ENCODE data around the gene QSER1.
"Not testable (repeated sequence)": the region's sequence is repeated elsewhere in the genome, so short reads cannot be mapped to it uniquely, and the experiment has no call there.

Gene QSER1

DNA sequence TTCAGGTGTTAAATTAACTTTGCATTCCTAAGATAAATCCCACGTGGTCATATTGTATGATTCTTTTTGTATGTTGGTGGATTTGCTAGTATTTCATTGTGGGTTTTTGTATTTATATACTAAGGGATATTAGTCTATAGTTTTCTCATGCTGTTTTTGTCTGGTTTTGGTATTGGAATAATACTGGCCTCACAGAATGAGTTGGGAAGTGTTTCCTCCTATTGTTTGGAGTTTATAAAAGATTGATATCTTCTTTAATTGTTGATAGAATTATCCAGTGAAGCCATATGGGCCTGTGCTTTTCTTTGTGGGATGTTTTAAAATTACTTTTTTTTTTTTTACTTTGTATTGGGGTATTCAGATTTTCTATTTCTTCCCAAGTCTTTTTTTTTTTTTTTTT lies 59.8 kb downstream of the QSER1 start:
- no peaks in the 10 kb centered on the region for H3K4me1 ChIP-seq (ENCODE audit: control insufficient read depth, insufficient read depth, low read length)
- H3K27ac ChIP-seq (ENCODE audit: low read length): no peak overlapping the region
- no peaks in the 10 kb centered on the region; the same call in 1 of the 2 replicates for H3K36me3 ChIP-seq (ENCODE audit: control insufficient read depth, insufficient read depth, low read length)
- H3K4me3 ChIP-seq (ENCODE audit: low read length): no peak overlapping the region
- H3K9me3 ChIP-seq (ENCODE audit: control insufficient read depth, insufficient read depth, low read length): no peaks in the 10 kb centered on the region
- no peaks in the 10 kb centered on the region for H3K27me3 ChIP-seq (ENCODE audit: control insufficient read depth, insufficient read depth, low read length)
- WGBS (ENCODE audit: insufficient coverage, insufficient read length): no CpG with 5 or more reads among the region's 1 CpG
- DNase-seq (ENCODE audit: low read depth, low spot score): no peak

- Histone ChIP-seq H3K4me3 (ENCODE audit: low read length) (no peak overlapping the region), H3K27me3 (ENCODE audit: control insufficient read depth, insufficient read depth, low read length) (no peaks in the 10 kb centered on the region), H3K36me3 (ENCODE audit: control insufficient read depth, insufficient read depth, low read length) (peaks cover 8% of the 10 kb centered on the region; the same call in 1 of the 2 replicates), H3K27ac (ENCODE audit: low read length) (no peak overlapping the region), H3K4me1 (ENCODE audit: control insufficient read depth, insufficient read depth, low read length) (no peaks in the 10 kb centered on the region), H3K9me3 (ENCODE audit: control insufficient read depth, insufficient read depth, low read length) (no peaks in the 10 kb centered on the region)
- no peak for DNase-seq (ENCODE audit: low read depth, low spot score)
Observed at GRCh38 chr11:32953700-32954099, 61.1 kb downstream of the QSER1 start.

DNA sequence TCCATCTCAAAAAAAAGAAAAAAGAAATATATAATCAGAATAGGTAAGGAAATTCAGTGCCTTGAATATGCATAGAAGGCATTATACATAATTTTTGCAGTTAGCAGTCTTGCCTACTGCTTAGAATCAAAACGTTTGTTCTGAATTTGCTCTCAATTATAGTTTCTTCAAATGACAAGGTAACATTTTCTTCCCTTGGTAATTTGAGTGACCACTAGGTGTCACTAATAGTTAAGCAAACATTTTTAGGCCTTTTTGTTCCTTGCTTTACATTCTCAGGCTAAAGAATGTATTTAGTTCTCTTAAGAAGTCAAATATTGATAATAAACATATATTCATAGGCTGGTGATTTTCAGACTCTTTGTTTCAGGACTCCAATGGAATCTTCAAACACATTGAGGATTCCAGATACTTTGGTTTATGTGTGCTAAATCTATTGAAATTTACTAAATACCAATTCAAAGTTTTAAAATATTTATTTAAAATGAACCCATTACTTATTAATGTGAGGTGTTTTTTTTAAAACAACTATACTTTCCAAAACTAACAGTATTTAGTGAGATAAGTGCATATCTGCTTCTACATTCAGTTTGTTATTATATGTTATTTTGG lies 68.0 kb downstream of the QSER1 start:
- no peak overlapping the region for H3K4me3 ChIP-seq (ENCODE audit: low read length)
- no peaks in the 10 kb centered on the region for H3K27me3 ChIP-seq (ENCODE audit: control insufficient read depth, insufficient read depth, low read length)
- DNase-seq (ENCODE audit: low read depth, low spot score): no peak
- H3K27ac ChIP-seq (ENCODE audit: low read length): no peak overlapping the region
- H3K36me3 ChIP-seq (ENCODE audit: control insufficient read depth, insufficient read depth, low read length): peaks cover 14% of the 10 kb centered on the region; the same call in 1 of the 2 replicates
- no peaks in the 10 kb centered on the region for H3K4me1 ChIP-seq (ENCODE audit: control insufficient read depth, insufficient read depth, low read length)
- H3K9me3 ChIP-seq (ENCODE audit: control insufficient read depth, insufficient read depth, low read length): no peaks in the 10 kb centered on the region
- no CpG with 5 or more reads among the region's 1 CpG for WGBS (ENCODE audit: insufficient coverage, insufficient read length)

- Histone ChIP-seq H3K27ac (ENCODE audit: low read length) (no peak overlapping the region), H3K4me3 (ENCODE audit: low read length) (no peak overlapping the region), H3K9me3 (ENCODE audit: control insufficient read depth, insufficient read depth, low read length) (no peaks in the 10 kb centered on the region), H3K36me3 (ENCODE audit: control insufficient read depth, insufficient read depth, low read length) (peaks cover 14% of the 10 kb centered on the region; the same call in 1 of the 2 replicates), H3K27me3 (ENCODE audit: control insufficient read depth, insufficient read depth, low read length) (no peaks in the 10 kb centered on the region), H3K4me1 (ENCODE audit: control insufficient read depth, insufficient read depth, low read length) (no peaks in the 10 kb centered on the region)
- WGBS (ENCODE audit: insufficient coverage, insufficient read length): no CpG with 5 or more reads among the region's 2 CpGs
- no peak for DNase-seq (ENCODE audit: low read depth, low spot score)
Observed at GRCh38 chr11:32962016-32962415, 69.4 kb downstream of the QSER1 start.

DNA sequence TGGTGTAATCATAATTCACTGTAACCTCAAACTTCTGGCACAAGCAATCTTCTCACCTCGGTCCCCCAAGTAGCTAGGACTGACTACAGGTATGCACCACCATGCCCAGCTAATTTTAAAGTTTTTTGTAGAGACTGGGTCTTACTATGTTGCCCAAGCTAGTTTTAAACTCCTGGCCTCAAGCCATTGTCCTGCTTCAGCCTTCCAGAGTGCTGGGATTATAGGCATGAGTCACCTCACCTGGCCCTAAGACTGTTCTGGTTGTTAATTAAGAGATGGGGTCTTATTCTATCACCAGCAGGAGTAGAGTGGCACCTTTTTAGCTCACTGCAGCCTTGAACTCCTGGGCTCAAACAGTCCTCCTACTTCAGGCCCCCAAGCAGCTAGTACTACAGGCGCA lies 71.1 kb downstream of the QSER1 start:
- no peaks in the 10 kb centered on the region for H3K27me3 ChIP-seq (ENCODE audit: control insufficient read depth, insufficient read depth, low read length)
- H3K4me1 ChIP-seq (ENCODE audit: control insufficient read depth, insufficient read depth, low read length): no peaks in the 10 kb centered on the region
- peaks cover 8% of the 10 kb centered on the region; the same call in 1 of the 2 replicates for H3K36me3 ChIP-seq (ENCODE audit: control insufficient read depth, insufficient read depth, low read length)
- H3K4me3 ChIP-seq (ENCODE audit: low read length): no peak overlapping the region
- DNase-seq (ENCODE audit: low read depth, low spot score): no peak
- H3K27ac ChIP-seq (ENCODE audit: low read length): no peak overlapping the region
- no CpG with 5 or more reads among the region's 2 CpGs for WGBS (ENCODE audit: insufficient coverage, insufficient read length)
- H3K9me3 ChIP-seq (ENCODE audit: control insufficient read depth, insufficient read depth, low read length): no peaks in the 10 kb centered on the region

- peaks cover 15% of the 10 kb centered on the region; the same call in 1 of the 2 replicates for H3K36me3 ChIP-seq (ENCODE audit: control insufficient read depth, insufficient read depth, low read length)
- no peaks in the 10 kb centered on the region for H3K4me1 ChIP-seq (ENCODE audit: control insufficient read depth, insufficient read depth, low read length)
- H3K4me3 ChIP-seq (ENCODE audit: low read length): no peak overlapping the region
- no peak overlapping the region for H3K27ac ChIP-seq (ENCODE audit: low read length)
- no peaks in the 10 kb centered on the region for H3K27me3 ChIP-seq (ENCODE audit: control insufficient read depth, insufficient read depth, low read length)
- no peaks in the 10 kb centered on the region for H3K9me3 ChIP-seq (ENCODE audit: control insufficient read depth, insufficient read depth, low read length)
- no CpG with 5 or more reads among the region's 1 CpG for WGBS (ENCODE audit: insufficient coverage, insufficient read length)
- no peak for DNase-seq (ENCODE audit: low read depth, low spot score)
Observed at GRCh38 chr11:32968541-32968940, 75.9 kb downstream of the QSER1 start.

- peaks cover 11% of the 10 kb centered on the region; the same call in 1 of the 2 replicates for H3K36me3 ChIP-seq (ENCODE audit: control insufficient read depth, insufficient read depth, low read length)
- not testable (repeated sequence) for H3K4me3 ChIP-seq (ENCODE audit: low read length); H3K27me3 ChIP-seq (ENCODE audit: control insufficient read depth, insufficient read depth, low read length); H3K4me1 ChIP-seq (ENCODE audit: control insufficient read depth, insufficient read depth, low read length); H3K27ac ChIP-seq (ENCODE audit: low read length); H3K9me3 ChIP-seq (ENCODE audit: control insufficient read depth, insufficient read depth, low read length); DNase-seq (ENCODE audit: low read depth, low spot score)
- WGBS (ENCODE audit: insufficient coverage, insufficient read length): no CpG with 5 or more reads among the region's 3 CpGs
Observed at GRCh38 chr11:32972233-32972632, 79.6 kb downstream of the QSER1 start.

- Histone ChIP-seq H3K27me3 (ENCODE audit: control insufficient read depth, insufficient read depth, low read length) (no peaks in the 10 kb centered on the region), H3K36me3 (ENCODE audit: control insufficient read depth, insufficient read depth, low read length) (peaks cover 11% of the 10 kb centered on the region; the same call in 1 of the 2 replicates), H3K4me3 (ENCODE audit: low read length) (no peak overlapping the region), H3K9me3 (ENCODE audit: control insufficient read depth, insufficient read depth, low read length) (no peaks in the 10 kb centered on the region), H3K4me1 (ENCODE audit: control insufficient read depth, insufficient read depth, low read length) (no peaks in the 10 kb centered on the region), H3K27ac (ENCODE audit: low read length) (no peak overlapping the region)
- no CpG with 5 or more reads among the region's 3 CpGs for WGBS (ENCODE audit: insufficient coverage, insufficient read length)
- no peak for DNase-seq (ENCODE audit: low read depth, low spot score)
Observed at GRCh38 chr11:32972781-32973180, 80.2 kb downstream of the QSER1 start.

DNA sequence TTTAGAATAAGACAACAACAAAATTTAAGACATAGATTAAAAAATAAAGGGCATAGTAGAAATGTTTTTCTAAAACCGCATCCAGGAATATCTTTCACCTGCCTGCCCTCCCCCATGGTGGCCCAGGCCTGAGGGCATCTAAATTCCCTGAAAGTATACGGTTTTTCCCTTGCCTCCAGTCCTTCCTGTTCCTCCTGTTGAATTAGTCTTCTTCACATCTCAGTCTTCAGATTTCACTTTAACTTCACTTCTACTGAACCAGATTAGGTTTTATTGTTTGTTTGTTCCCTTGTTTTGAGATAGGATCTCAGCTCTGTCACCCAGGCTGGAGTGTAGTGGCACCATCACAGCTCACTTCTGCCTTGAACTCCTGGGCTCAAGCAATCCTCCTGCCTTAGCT lies 90.0 kb downstream of the QSER1 start:
- H3K4me1 ChIP-seq (ENCODE audit: control insufficient read depth, insufficient read depth, low read length): no peaks in the 10 kb centered on the region
- no peaks in the 10 kb centered on the region for H3K27me3 ChIP-seq (ENCODE audit: control insufficient read depth, insufficient read depth, low read length)
- no peaks in the 10 kb centered on the region for H3K9me3 ChIP-seq (ENCODE audit: control insufficient read depth, insufficient read depth, low read length)
- no CpG with 5 or more reads among the region's 2 CpGs for WGBS (ENCODE audit: insufficient coverage, insufficient read length)
- no peak for DNase-seq (ENCODE audit: low read depth, low spot score)
- no peak overlapping the region for H3K4me3 ChIP-seq (ENCODE audit: low read length)
- peaks cover 3% of the 10 kb centered on the region; the same call in 1 of the 2 replicates for H3K36me3 ChIP-seq (ENCODE audit: control insufficient read depth, insufficient read depth, low read length)
- H3K27ac ChIP-seq (ENCODE audit: low read length): no peak overlapping the region

DNA sequence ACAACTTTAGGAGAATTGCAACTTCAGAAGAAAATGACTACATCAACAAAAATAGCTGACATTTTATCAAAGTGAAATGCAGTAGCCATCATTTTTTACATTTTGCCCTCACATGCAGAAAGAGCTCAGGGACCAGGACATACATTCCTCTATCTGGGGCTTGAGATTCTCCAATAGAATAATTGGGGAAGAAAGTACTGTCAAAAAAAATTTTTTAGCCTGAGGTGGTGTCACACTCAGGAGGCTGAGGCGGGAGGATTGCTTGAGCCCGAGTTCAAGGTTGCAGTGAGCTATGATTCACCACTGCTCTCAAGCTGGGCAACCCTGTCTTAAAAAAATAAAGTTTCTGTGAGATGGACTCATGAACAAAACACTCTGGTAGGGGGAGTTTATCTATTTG lies 90.9 kb downstream of the QSER1 start:
- no peak for DNase-seq (ENCODE audit: low read depth, low spot score)
- WGBS (ENCODE audit: insufficient coverage, insufficient read length): no CpG with 5 or more reads among the region's 2 CpGs

GRCh38 chr11:32985600-32985999 lies 93.0 kb downstream of the QSER1 start:
- no peaks in the 10 kb centered on the region for H3K36me3 ChIP-seq (ENCODE audit: control insufficient read depth, insufficient read depth, low read length)
- no peak for DNase-seq (ENCODE audit: low read depth, low spot score)
- no peaks in the 10 kb centered on the region for H3K27me3 ChIP-seq (ENCODE audit: control insufficient read depth, insufficient read depth, low read length)
- no peaks in the 10 kb centered on the region for H3K9me3 ChIP-seq (ENCODE audit: control insufficient read depth, insufficient read depth, low read length)
- no peaks in the 10 kb centered on the region for H3K4me1 ChIP-seq (ENCODE audit: control insufficient read depth, insufficient read depth, low read length)
- H3K4me3 ChIP-seq (ENCODE audit: low read length): no peak overlapping the region
- no peak overlapping the region for H3K27ac ChIP-seq (ENCODE audit: low read length)
- WGBS (ENCODE audit: insufficient coverage, insufficient read length): no CpG with 5 or more reads among the region's 5 CpGs

More for the DNA sequence above, 90.9 kb downstream of the QSER1 start:
- Histone ChIP-seq H3K9me3 (ENCODE audit: control insufficient read depth, insufficient read depth, low read length) (no peaks in the 10 kb centered on the region), H3K27ac (ENCODE audit: low read length) (no peak overlapping the region), H3K27me3 (ENCODE audit: control insufficient read depth, insufficient read depth, low read length) (no peaks in the 10 kb centered on the region), H3K4me3 (ENCODE audit: low read length) (no peak overlapping the region), H3K36me3 (ENCODE audit: control insufficient read depth, insufficient read depth, low read length) (peaks cover 3% of the 10 kb centered on the region; the same call in 1 of the 2 replicates), H3K4me1 (ENCODE audit: control insufficient read depth, insufficient read depth, low read length) (no peaks in the 10 kb centered on the region)

All from iPS DF 6.9 (cell line).